ENCODE data around the gene HACD3. TPM values are rescaled to one million over a fixed set of nuclear protein-coding genes. Genes with fewer than 3 reads are reported as not detected.

HACD3 gene
- total and polyA plus RNA-seq, 2 of the 13 experiments (the other 11 are each of a cell fraction or from before 2014, with no cell fraction given), result 73.6 to 161 TPM

GRCh38 chr15:65517866-65518207 lies 12.4 kb upstream of the HACD3 start (continued):
- TF ChIP-seq ZNF275 (CRISPR knock-in tag; IDR thresholded peaks at IDR 0.05; ENCODE audit: borderline replicate concordance) (0 out of 2 replicates have a peak, but pooled peaks have one; percentile 14), GATAD2A (CRISPR knock-in tag; IDR thresholded peaks at IDR 0.05) (no peak), ZNF350 (CRISPR knock-in tag; IDR thresholded peaks at IDR 0.05; ENCODE audit: borderline replicate concordance, low read depth) (no peak), ZNF556 (CRISPR knock-in tag; IDR thresholded peaks at IDR 0.05; ENCODE audit: borderline replicate concordance) (0 out of 2 replicates have a peak, but pooled peaks have one; percentile 4), POLR2G (IDR thresholded peaks at IDR 0.05; ENCODE audit: low read depth, low read length) (no peak), EHMT2 (IDR thresholded peaks at IDR 0.05; ENCODE audit: borderline replicate concordance, low read depth, low read length) (no peak), PBX2 (CRISPR knock-in tag; IDR thresholded peaks at IDR 0.05) (no peak), ZBTB33 (CRISPR knock-in tag; IDR thresholded peaks at IDR 0.05) (no peak), HOMEZ (CRISPR knock-in tag; IDR thresholded peaks at IDR 0.05; ENCODE audit: low read depth) (no peak), KLF12 (CRISPR knock-in tag; IDR thresholded peaks at IDR 0.05; ENCODE audit: borderline replicate concordance) (no peak), ZNF740 (CRISPR knock-in tag; IDR thresholded peaks at IDR 0.05) (no peak), PCBP2 (optimal IDR thresholded peaks at IDR 0.05; ENCODE audit: low read depth, low read length, poor library complexity, severe bottlenecking) (no peak), JUNB (CRISPR knock-in tag; IDR thresholded peaks at IDR 0.05; ENCODE audit: borderline replicate concordance) (no peak), ZNF563 (CRISPR knock-in tag; IDR thresholded peaks at IDR 0.05) (no peak), ZNF354B (CRISPR knock-in tag; IDR thresholded peaks at IDR 0.05) (no peak), SSRP1 (CRISPR knock-in tag; IDR thresholded peaks at IDR 0.05) (no peak), PHF5A (CRISPR knock-in tag; IDR thresholded peaks at IDR 0.05; ENCODE audit: low read depth, unreplicated experiment) (no peak), GABPA (IDR thresholded peaks at IDR 0.05; ENCODE audit: low read depth, low read length) (no peak), GABPA (CRISPR knock-in tag; IDR thresholded peaks at IDR 0.05; ENCODE audit: low read depth) (no peak), BATF2 (CRISPR knock-in tag; IDR thresholded peaks at IDR 0.05) (no peak), CBX2 (IDR thresholded peaks at IDR 0.05; ENCODE audit: low read depth, low read length) (no peak), CBX2 (CRISPR knock-in tag; IDR thresholded peaks at IDR 0.05; ENCODE audit: low read depth) (no peak), TBP (CRISPR knock-in tag; IDR thresholded peaks at IDR 0.05) (peak; percentile 4; the same call in 1 of the 2 replicates), FOXJ3 (CRISPR knock-in tag; IDR thresholded peaks at IDR 0.05; ENCODE audit: borderline replicate concordance) (0 out of 2 replicates have a peak, but pooled peaks have one; percentile 12)

All from HepG2 (cell line).